CD4-positive, alpha-beta T cell (primary cell): ENCODE measurements around the gene ARPC4. TPM values are rescaled to one million over a fixed set of nuclear protein-coding genes. Genes with fewer than 3 reads are reported as not detected.

Source experiments
- ATAC-seq: fragments of 200-7000 bp; cut with Tn5 transposase; one replicate; pipeline ENCODE4 v1.10.0; 2022; ENCODE audit warnings: mild to moderate bottlenecking; ENCODE audit not compliant: poor library complexity
- CTCF ChIA-PET: fragments of 350-600 bp; sonication (Branson Sonifier 250); formaldehyde crosslinking; loops from one replicate; lab custom pipeline; 2021; ENCODE audit warnings: antibody characterized with exemption, inconsistent platforms; lab: Charles Lee
- POLR2A ChIA-PET: fragments of 350-600 bp; sonication (Branson Sonifier 250); formaldehyde crosslinking; loops from one replicate; lab custom pipeline; 2021; ENCODE audit warnings: antibody characterized with exemption, inconsistent platforms; lab: Charles Lee
- DNase-seq, 14 experiments: peaks; one replicate each; pipeline ENCODE4 v3.0.0-alpha.2; 2013 to 2020; ENCODE audit warnings: mixed read lengths in 2 of 14
- H3K27ac ChIP-seq, 2 donors: one replicate each; pipeline versions ENCODE4 v1.5.1 to v1.7.0; 2013; ENCODE audit warnings: low read length in 2 of 2, low read depth in 1 of 2, mild to moderate bottlenecking in 1 of 2
- H3K27me3 ChIP-seq, 2 experiments: 1 replicate in 1 of 2; 2 replicates in 1 of 2; pipeline versions ENCODE4 v1.6.1 to v1.7.0; 2013; ENCODE audit warnings: low read length in 2 of 2, control low read depth in 1 of 2, mild to moderate bottlenecking in 1 of 2, moderate library complexity in 1 of 2; ENCODE audit not compliant: insufficient read depth in 2 of 2, control insufficient read depth in 1 of 2
- H3K36me3 ChIP-seq: one replicate; pipeline ENCODE4 v1.6.1; 2013; ENCODE audit warnings: low read length, control low read depth; ENCODE audit not compliant: insufficient read depth
- H3K4me1 ChIP-seq: one replicate; pipeline ENCODE4 v1.6.1; 2013; ENCODE audit warnings: low read length, control low read depth; ENCODE audit not compliant: insufficient read depth
- H3K4me3 ChIP-seq: one replicate; pipeline ENCODE4 v1.5.1; 2013; ENCODE audit warnings: mild to moderate bottlenecking, low read length, moderate library complexity
- H3K9me3 ChIP-seq, 2 experiments: 1 replicate in 1 of 2; 2 replicates in 1 of 2; pipeline versions ENCODE4 v1.6.1 to v1.7.0; 2013; ENCODE audit warnings: low read length in 2 of 2, mild to moderate bottlenecking in 2 of 2, control low read depth in 1 of 2, moderate library complexity in 1 of 2; ENCODE audit not compliant: control insufficient read depth in 1 of 2, insufficient read depth in 1 of 2
- H3K27ac Mint-ChIP-seq: one replicate; pipeline ENCODE4 v1.8.0; 2020; ENCODE audit warnings: mixed read lengths
- H3K27me3 Mint-ChIP-seq: one replicate; pipeline ENCODE4 v1.8.0; 2021; ENCODE audit warnings: mixed read lengths
- H3K36me3 Mint-ChIP-seq: one replicate; pipeline ENCODE4 v1.8.0; 2021; ENCODE audit warnings: low read depth, mixed read lengths
- H3K4me1 Mint-ChIP-seq: one replicate; pipeline ENCODE4 v1.8.0; 2021; ENCODE audit warnings: low read depth, mixed read lengths
- H3K4me3 Mint-ChIP-seq: one replicate; pipeline ENCODE4 v1.8.0; 2020; ENCODE audit warnings: mild to moderate bottlenecking, mixed read lengths
- H3K9me3 Mint-ChIP-seq: one replicate; pipeline ENCODE4 v1.8.0; 2020; ENCODE audit warnings: mixed read lengths
- CTCF ChIP-seq: fragments of 200-600 bp; IDR thresholded peaks from one replicate; pipeline ENCODE4 v1.8.0; 2022; ENCODE audit warnings: antibody characterized with exemption, mild to moderate bottlenecking
- intact Hi-C, 2 experiments: fragments of 100-400 bp; cut with DNase I in 1 of 2; cut with micrococcal nuclease in 1 of 2; formaldehyde crosslinking; loops; one replicate each; pipeline versions ENCODE4 v1.15.1 to v1.9.0; 2023 to 2025; cut with DNase I, micrococcal nuclease
- total RNA-seq, 174 experiments: library from RNA in 2 of 174; stranded (reverse) in 2 of 174; gene quantifications; one replicate each; pipeline ENCODE4 v1.2.3 and lab custom pipeline; 2021 to 2026

The ARPC4 gene
- total RNA-seq, 2 experiments from 2014 or later: 88.7 to 91.3 TPM

- Histone ChIP-seq H3K27me3 (no peaks in the 10 kb centered on the region), H3K4me1 (peaks cover 28% of the 10 kb centered on the region), H3K4me3 (no peak overlapping the region), H3K9me3 (no peaks in the 10 kb centered on the region), H3K27ac (no peak overlapping the region), H3K36me3 (peaks cover 65% of the 10 kb centered on the region)
- CTCF ChIA-PET: interaction anchor here (1.0 kb wide), 1 partner anchor 44 kb away, joined by 3 read pairs; no protein-coding TSS in a partner anchor
- ATAC-seq: no peak
- no peaks in the 10 kb centered on the region for H3K27me3 Mint-ChIP-seq
- peak overlapping the region; percentile 42 for H3K27ac Mint-ChIP-seq
- POLR2A ChIA-PET: interaction anchor here (1.5 to 5.9 kb wide), 2 partner anchors 12 to 86 kb away, joined by 6 to 64 read pairs; partner anchors contain the start of genes ARPC4, JAGN1 and TADA3
- H3K36me3 Mint-ChIP-seq: peaks cover 76% of the 10 kb centered on the region
- H3K9me3 Mint-ChIP-seq: no peaks in the 10 kb centered on the region
- H3K4me1 Mint-ChIP-seq: peaks cover 27% of the 10 kb centered on the region
- no peak overlapping the region for H3K4me3 Mint-ChIP-seq
- no peak for TF ChIP-seq CTCF
- no peak for DNase-seq
- intact Hi-C loops: loop anchor here in 1 of 2 experiments (5.0 kb wide), 1 partner anchor 58 kb away; the partner anchor contains the start of gene OGG1
Measured at GRCh38 chr3:9804996-9805395, 12.1 kb downstream of the ARPC4 start.

- Mint-ChIP-seq H3K27me3 (no peaks in the 10 kb centered on the region), H3K9me3 (no peaks in the 10 kb centered on the region), H3K27ac (no peak overlapping the region), H3K4me1 (peaks cover 35% of the 10 kb centered on the region), H3K36me3 (peaks cover 67% of the 10 kb centered on the region), H3K4me3 (no peak overlapping the region)
- ChIA-PET POLR2A (interaction anchor here (0.7 to 5.9 kb wide), 4 partner anchors 14 to 408 kb away, joined by 3 to 64 read pairs (median 5); partner anchors contain the start of genes ARPC4, JAGN1, OGG1 and TADA3), CTCF (no interaction called here)
- ATAC-seq (no peak), DNase-seq (no peak)
- H3K27ac ChIP-seq: no peak overlapping the region
- no peak for TF ChIP-seq CTCF
- H3K9me3 ChIP-seq: no peaks in the 10 kb centered on the region
- H3K4me1 ChIP-seq: peaks cover 38% of the 10 kb centered on the region
- no peaks in the 10 kb centered on the region for H3K27me3 ChIP-seq
- peaks cover 54% of the 10 kb centered on the region for H3K36me3 ChIP-seq
- no peak overlapping the region for H3K4me3 ChIP-seq
- intact Hi-C loops: loop anchor here in 1 of 2 experiments (5.0 kb wide), 1 partner anchor 59 kb away; the partner anchor contains the start of gene OGG1
Measured at GRCh38 chr3:9806137-9806536, 13.3 kb downstream of the ARPC4 start.

GRCh38 chr3:9806688-9807589 lies 14.1 kb downstream of the ARPC4 start:
- CTCF ChIA-PET: no interaction called here
- H3K27ac ChIP-seq: no peak overlapping the region
- intact Hi-C loops: loop anchor here in 1 of 2 experiments (5.0 kb wide), 1 partner anchor 60 kb away; the partner anchor contains the start of gene OGG1
- no peaks in the 10 kb centered on the region for H3K27me3 ChIP-seq
- H3K9me3 Mint-ChIP-seq: no peaks in the 10 kb centered on the region
- no peak for TF ChIP-seq CTCF
- H3K4me1 ChIP-seq: peaks cover 38% of the 10 kb centered on the region
- H3K27ac Mint-ChIP-seq: peak overlapping the region; percentile 69
- POLR2A ChIA-PET: interaction anchor here (0.7 to 5.9 kb wide), 8 partner anchors 14 to 407 kb away, joined by 3 to 64 read pairs (median 4); partner anchors contain the start of genes ARPC4, JAGN1, OGG1 and TADA3
- no peaks in the 10 kb centered on the region for H3K9me3 ChIP-seq
- peaks cover 40% of the 10 kb centered on the region for H3K4me1 Mint-ChIP-seq
- peaks cover 47% of the 10 kb centered on the region for H3K36me3 ChIP-seq
- no peak for DNase-seq
- peaks cover 66% of the 10 kb centered on the region for H3K36me3 Mint-ChIP-seq
- peak overlapping the region; percentile 47 for H3K4me3 Mint-ChIP-seq
- no peak for ATAC-seq
- H3K27me3 Mint-ChIP-seq: no peaks in the 10 kb centered on the region
- no peak overlapping the region for H3K4me3 ChIP-seq
